CD4-positive, alpha-beta T cell treated with Interferon alpha-2 for 1 hour (primary cell): ENCODE results near the gene CEP68.
A peak's percentile ranks its signal among the peaks of the same experiment; 100 is the strongest.
"Not testable (repeated sequence)": the region's sequence is repeated elsewhere in the genome, so short reads cannot be mapped to it uniquely, and the experiment has no call there.

Experiments used
- DNase-seq, 2 donors: peaks; one replicate each; pipeline ENCODE4 v3.0.0-alpha.2; 2020 to 2022

The CEP68 gene, protein sequence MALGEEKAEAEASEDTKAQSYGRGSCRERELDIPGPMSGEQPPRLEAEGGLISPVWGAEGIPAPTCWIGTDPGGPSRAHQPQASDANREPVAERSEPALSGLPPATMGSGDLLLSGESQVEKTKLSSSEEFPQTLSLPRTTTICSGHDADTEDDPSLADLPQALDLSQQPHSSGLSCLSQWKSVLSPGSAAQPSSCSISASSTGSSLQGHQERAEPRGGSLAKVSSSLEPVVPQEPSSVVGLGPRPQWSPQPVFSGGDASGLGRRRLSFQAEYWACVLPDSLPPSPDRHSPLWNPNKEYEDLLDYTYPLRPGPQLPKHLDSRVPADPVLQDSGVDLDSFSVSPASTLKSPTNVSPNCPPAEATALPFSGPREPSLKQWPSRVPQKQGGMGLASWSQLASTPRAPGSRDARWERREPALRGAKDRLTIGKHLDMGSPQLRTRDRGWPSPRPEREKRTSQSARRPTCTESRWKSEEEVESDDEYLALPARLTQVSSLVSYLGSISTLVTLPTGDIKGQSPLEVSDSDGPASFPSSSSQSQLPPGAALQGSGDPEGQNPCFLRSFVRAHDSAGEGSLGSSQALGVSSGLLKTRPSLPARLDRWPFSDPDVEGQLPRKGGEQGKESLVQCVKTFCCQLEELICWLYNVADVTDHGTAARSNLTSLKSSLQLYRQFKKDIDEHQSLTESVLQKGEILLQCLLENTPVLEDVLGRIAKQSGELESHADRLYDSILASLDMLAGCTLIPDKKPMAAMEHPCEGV

DNA sequence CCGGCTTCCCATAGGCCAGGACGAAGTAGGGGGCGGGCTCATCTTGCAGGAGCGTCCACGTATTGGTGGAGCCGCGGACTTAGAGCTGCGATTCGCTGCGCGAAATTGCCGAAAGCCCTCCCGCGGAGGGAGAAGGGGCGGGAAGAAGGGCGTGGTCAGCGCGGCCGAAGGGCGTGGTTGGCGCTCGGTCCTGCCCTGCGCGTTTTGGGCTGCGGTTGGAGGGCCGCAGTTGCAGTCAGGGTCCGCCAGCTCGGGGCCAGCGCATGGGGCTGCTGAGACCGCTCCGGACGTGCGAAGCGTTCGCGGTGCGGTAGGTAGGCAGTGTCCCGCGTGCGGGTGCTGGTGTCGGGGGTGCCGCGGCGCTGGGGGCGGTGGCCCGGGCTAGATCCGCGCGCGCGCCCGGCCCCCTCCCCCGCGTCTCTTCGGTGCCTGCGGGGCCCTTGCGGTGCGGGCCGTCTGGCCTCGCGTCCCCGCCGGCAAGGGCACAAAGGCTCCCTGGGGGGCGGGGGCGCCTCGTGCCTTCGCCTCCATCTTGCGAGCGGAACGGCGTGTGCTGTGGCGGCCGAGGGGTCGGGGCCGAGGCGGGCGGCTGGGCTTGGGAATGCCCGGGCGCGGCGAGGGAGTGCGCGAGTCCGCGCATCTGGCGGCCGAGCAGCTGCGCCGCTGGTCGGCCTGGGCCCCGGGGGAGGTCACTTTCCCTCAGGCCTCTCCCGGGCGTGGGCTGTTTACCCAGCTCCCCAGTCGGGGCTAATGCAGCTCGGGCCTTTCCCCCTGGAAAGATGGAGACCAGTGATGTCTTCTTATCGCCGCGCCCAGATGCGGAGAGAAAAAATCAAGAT is at the start of gene CEP68:
Gene CEP68, plus strand, starts transcription at position 202 of the 839 bp plus-strand sequence. CDS start 13,029 bp downstream, outside the sequence.
- DNase-seq: peak; percentile 95 to 97

DNA sequence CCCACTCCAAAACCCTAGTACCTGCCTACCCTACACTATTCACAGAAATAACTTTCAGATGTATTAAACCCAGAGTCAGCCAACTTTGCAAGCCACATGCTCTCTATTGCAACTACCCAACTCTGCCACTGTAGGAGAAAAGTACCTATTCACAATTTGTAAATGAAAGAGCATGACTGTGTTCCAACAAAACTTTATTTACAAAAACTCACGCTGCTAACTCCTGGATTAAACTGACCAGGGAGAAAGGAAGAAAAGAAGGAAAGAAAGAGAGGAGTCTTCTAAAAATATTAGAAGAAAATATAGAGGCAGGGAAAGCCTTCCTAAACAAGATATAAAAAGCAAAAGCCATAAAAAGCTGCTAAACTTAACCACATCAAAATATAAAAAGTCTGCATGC is 42.4 kb upstream of the CEP68 start:
- no peak for DNase-seq

- DNase-seq: no peak
Observed at GRCh38 chr2:65015731-65016130, 40.5 kb upstream of the CEP68 start.

DNA sequence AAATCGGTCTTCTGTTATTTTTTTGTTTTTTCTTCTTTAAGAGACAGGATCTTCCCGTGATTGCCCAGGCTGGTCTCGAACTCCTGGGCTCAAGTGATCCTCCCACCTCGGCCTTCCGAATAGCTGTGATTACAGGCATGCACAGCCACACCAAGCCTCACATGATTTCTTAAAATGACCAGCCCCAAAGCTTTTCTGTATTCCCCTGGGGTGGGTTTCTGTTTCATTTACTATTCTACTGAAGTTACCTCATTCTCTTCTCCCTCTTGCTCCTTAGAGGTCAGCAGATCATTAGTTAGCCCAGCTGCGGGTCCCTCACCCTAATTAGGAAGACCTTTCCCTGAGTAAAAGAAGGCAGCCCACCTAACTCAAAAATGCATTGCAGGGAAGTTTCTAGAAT is 39.4 kb upstream of the CEP68 start:
- DNase-seq: no peak

DNA sequence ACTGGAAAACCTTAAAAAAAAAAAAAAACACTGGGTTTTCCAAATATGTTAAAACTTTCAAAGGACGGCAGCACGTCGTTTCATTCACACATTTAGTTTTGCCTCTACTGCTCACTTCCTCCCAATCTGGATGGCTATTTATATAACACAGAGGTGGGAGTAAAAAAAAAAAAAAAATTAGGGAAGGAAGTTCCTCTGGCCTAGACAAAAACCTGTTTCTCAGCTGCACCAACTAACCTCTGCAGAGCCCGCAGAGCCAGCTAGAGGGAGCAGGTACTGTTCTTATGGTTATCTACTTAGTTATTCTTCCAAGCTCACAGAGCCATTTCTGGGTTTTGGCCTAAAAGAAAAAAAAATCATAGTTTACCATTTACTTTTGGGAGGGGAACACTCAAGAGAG is 38.9 kb upstream of the CEP68 start:
- peak; percentile 12 to 43 for DNase-seq

DNA sequence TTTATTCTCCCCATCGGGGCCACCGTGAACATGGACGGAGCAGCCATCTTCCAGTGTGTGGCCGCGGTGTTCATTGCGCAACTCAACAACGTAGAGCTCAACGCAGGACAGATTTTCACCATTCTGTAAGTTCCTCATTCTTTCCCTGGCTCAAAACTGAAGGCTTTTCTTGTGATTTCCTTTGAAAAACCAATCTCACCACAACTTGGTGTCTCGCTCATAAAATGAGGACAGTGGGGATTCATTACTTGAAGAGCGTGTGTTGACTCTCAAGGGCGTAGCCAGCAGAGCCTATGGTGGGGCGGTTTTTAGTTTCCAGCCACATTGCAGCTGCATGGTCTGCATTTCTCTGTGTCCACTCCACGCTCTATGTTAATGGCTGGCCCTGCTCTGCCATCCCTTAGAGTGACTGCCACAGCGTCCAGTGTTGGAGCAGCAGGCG is 38.1 kb upstream of the CEP68 start:
- DNase-seq: peak; percentile 8 to 45

DNA sequence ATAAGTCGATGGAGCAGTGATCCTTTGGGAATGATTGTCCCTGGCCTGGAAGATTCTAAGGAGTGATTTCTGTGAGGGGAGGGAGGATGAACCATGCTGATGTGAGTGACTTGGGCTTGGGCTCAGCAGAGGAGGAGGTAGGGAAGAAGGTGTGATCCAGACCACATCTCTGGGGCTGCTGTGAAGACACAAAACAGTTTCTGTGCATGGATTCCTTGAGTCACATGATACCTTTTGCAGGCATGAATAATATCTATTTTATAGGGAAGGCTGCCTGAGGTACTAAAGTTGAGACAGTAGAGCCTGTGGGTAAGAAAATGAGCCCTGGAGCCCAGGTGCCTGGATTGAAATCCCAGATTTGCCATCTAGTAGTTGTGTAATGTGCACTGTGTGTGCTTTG is 37.2 kb upstream of the CEP68 start:
- no peak for DNase-seq

- DNase-seq: no peak
Observed at GRCh38 chr2:65019675-65020195, 36.5 kb upstream of the CEP68 start.

- DNase-seq: not testable (repeated sequence)
Observed at GRCh38 chr2:65020251-65020650, 36.0 kb upstream of the CEP68 start.

DNA sequence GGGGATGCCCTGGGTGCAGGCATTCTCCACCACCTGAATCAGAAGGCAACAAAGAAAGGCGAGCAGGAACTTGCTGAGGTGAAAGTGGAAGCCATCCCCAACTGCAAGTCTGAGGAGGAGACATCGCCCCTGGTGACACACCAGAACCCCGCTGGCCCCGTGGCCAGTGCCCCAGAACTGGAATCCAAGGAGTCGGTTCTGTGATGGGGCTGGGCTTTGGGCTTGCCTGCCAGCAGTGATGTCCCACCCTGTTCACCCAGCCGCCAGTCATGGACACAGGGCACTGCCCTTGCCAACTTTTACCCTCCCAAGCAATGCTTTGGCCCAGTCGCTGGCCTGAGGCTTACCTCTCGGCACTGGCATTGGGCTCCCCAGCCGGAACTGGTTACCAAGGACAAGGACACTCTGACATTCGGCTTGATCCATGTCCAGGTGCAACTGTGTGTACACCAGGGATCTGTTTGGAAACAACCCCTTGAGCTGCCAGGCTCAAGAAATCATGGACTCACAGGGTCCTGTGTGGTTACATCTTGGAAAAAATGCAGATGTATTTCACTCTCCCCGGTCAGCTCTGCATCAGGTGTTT is 35.2 kb upstream of the CEP68 start:
- DNase-seq: no peak

GRCh38 chr2:65021709-65022108 is 34.5 kb upstream of the CEP68 start:
- DNase-seq: no peak

- DNase-seq: no peak
Observed at GRCh38 chr2:65022189-65022588, 34.0 kb upstream of the CEP68 start.

DNA sequence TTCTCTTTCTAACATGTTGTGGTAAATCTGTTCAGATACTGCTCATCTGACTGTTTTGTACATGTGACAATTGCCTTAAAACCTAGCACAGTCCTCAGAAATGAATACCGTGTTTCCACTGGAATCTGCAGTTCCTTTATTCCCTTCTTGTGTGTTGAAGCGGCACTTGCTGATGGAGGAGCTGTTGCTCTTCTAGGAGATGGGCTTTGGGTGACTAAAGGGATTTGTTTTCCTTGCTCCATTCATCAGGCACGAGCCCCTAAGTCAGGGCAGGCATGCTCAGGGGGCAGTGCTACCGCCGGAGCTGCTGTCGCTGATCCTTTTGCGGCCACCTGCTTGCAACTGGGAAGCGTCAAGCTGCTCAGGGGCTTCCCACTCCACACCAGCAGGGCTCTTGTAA is 32.5 kb upstream of the CEP68 start:
- DNase-seq: no peak

GRCh38 chr2:65024149-65024829 is 31.9 kb upstream of the CEP68 start:
- no peak for DNase-seq

- DNase-seq: no peak
Observed at GRCh38 chr2:65025453-65026123, 30.6 kb upstream of the CEP68 start.

GRCh38 chr2:65026154-65026553 is 30.1 kb upstream of the CEP68 start:
- no peak for DNase-seq

DNA sequence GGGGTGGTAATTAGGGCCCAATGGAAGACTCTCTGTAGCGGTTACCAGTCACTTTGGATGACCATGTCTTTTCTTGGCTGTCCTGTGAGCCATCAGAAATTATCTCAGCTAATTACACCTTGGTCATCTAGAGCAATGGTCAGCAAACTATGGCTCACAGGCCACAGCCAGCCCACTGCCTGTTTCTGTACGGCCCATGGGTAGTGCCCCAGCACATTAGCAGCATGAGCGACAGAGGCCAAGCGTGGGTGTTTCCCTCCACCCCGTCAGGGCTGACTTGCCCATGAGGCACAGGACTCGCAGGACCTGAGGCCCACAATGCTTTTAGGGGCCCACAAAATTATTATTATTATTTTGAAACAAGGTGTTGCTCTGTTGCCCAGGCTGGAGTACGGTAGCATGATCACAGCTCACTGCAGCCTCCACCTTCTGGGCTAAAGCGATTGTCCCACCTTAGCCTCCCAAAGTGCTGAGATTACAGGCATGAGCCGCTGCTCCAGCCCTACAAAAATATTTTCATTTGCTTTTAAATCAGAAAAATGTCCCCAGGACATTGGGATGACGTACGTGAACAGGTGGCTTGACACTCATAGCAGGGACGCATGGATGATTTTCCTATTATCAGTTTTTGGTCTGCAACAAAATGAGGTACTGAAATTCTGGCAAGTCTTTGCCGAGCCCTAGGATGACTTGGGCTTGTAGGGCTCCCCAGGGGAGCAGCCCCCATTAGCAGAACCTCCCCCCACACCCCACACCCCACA is 29.3 kb upstream of the CEP68 start:
- peak in 1 of 2 donors; percentile 43 for DNase-seq

DNA sequence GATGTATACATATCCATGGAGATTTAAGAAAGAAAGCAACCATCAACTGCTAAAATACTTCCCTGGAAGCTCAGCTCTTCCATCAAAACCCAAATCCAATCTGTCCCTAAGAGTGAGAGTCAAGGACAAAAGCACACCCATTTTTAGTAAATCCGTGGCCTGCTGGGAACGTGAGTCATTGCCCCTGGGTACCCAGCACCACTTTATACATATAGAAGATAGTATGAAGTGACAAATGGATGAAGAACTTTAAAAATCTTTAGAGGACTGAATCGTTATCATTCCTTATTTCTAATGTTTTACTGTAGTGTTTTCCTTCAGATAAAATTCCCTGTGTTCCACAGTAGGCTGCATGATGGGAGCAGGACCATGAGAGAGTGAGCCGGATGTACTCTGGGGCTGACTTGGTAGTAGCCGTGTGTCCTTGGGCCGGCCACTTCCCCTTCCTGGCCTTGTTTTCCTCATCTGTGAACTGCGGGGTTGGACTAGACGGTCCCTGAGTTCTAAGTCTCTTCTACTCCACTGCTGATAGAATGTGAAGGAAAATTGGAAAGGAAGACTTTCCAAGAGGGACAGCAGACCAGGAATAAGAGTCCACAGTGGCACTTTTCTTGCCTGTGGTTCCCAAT is 28.5 kb upstream of the CEP68 start:
- DNase-seq: no peak

DNA sequence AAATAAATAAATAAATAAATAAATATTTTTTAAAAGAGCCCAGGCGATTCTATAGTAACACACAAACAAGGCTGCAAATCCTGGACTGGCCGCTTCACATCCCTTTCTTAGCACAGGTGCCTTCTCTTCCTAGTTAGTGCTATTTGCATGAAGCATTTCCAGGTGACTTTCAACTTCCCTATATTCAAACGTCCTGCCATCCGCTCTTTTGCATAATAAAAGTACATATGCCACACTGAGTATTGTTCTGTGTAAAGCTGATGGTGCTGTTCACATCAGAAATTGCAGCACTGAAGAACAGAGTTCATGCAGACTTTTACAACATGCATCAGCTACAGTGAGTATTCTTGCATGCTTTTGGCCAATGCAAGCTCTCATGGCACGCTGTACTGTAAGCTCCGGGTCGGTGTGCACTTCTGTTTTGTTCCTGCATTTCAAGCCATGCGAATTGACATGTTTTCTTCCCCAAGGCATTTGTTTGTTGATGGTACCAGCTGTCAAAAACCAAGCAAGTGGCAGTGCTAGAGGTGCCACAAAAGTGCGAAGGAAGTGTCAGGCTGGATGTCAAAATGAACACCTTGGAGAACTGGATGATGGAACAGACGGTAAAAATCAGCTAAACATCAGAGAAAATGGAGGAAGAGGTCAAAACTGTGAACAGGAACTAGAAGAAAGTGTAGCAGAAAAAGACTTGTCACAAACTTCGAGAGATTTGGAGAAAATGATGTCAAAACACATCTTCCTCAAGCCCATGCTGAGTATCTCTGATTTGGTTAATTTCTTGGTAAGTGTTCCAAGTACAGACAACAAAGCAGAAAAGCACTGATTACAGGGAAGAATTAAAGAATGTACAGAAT is 25.5 kb upstream of the CEP68 start:
- DNase-seq: peak in 1 of 2 donors; percentile 7
